Measurements from ENCODE around the gene SDC4. TPM values are rescaled to one million over a fixed set of nuclear protein-coding genes. Genes with fewer than 3 reads are reported as not detected.

The SDC4 gene
- total and polyA plus RNA-seq, 9 of the 15 experiments (the other 6 are each of a cell fraction or from before 2014, with no cell fraction given), result 2.1 to 10.7 (median 6.3) TPM

DNA sequence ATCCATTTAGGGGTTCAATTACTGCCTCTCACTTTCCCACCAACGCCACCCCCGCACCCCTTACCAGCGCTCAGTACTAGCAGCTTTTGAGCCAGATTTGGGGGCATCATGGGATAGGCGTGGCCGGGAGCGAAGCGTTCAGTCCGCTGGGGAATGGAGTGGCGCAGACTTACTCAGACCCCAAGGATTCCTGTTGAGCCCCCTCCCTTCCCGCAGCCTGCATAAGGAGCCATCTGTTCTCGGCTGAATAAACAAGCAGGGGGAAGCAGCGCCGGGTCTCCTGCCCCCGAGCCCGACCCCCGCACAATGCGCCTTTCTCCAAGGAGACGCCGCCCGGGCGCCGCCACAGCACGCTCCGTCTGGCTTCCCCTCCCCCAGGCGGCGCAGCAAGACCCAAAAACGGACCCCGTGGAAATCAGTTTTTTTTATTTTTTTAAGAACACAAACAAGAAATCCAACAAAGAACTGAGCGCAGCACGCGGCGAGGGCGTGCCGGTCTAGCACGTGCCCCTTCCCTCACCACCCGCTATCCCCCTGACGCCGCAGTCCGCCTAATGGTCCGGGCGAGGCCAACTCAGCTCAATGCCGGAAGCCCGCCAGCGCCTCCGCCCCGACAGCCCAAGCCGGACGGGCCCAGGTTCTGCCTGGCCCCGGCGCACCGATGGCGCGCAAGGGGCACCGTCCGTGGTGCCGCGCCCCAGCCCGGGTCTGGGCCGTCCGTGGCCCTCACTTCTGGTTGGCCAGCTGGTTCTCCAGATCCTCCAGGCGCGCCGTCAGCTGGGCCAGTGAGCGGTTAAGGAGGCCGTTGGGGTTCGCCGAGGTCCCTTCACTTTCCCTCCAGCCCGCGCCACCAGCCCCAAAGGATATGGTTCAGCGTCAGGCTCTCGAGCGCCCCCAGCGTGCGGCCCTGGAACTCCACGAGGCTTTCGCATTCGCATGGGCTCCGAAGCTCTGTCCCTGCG is 54.9 kb downstream of the SDC4 start (continued):
- TF ChIP-seq, protein P1, sequence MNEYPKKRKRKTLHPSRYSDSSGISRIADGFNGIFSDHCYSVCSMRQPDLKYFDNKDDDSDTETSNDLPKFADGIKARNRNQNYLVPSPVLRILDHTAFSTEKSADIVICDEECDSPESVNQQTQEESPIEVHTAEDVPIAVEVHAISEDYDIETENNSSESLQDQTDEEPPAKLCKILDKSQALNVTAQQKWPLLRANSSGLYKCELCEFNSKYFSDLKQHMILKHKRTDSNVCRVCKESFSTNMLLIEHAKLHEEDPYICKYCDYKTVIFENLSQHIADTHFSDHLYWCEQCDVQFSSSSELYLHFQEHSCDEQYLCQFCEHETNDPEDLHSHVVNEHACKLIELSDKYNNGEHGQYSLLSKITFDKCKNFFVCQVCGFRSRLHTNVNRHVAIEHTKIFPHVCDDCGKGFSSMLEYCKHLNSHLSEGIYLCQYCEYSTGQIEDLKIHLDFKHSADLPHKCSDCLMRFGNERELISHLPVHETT (CRISPR knock-in tag; conservative IDR thresholded peaks at IDR 0.05 in 1 of 2, IDR thresholded peaks at IDR 0.05 in 1 of 2), result no peak
- TF ChIP-seq PCBP1 (IDR thresholded peaks at IDR 0.05; ENCODE audit: low read depth, low read length, poor library complexity, severe bottlenecking) (peak; percentile 35), ZNF75A (CRISPR knock-in tag; IDR thresholded peaks at IDR 0.05) (no peak), MCM5 (IDR thresholded peaks at IDR 0.05; ENCODE audit: low read depth) (no peak), HEY1 (CRISPR knock-in tag; IDR thresholded peaks at IDR 0.05; ENCODE audit: borderline replicate concordance) (no peak), SMARCC2 (IDR thresholded peaks at IDR 0.05; ENCODE audit: low read depth) (no peak), FOXK2 (conservative IDR thresholded peaks at IDR 0.05 in 1 of 2, IDR thresholded peaks at IDR 0.05 in 1 of 2; ENCODE audit: low read depth in 2 of 2) (no peak), KDM1A (IDR thresholded peaks at IDR 0.05) (no peak), NR2C2 (CRISPR knock-in tag; IDR thresholded peaks at IDR 0.05) (no peak), NR2C2 (tag; IDR thresholded peaks at IDR 0.05) (no peak), HMG20A (CRISPR knock-in tag; conservative IDR thresholded peaks at IDR 0.05) (no peak), ZC3H11A (IDR thresholded peaks at IDR 0.05; ENCODE audit: low read depth, low read length) (no peak), PML (IDR thresholded peaks at IDR 0.05; ENCODE audit: low read length) (no peak), MCM3 (IDR thresholded peaks at IDR 0.05) (no peak), HLTF (IDR thresholded peaks at IDR 0.05) (no peak)
- TF ChIP-seq, protein P2, sequence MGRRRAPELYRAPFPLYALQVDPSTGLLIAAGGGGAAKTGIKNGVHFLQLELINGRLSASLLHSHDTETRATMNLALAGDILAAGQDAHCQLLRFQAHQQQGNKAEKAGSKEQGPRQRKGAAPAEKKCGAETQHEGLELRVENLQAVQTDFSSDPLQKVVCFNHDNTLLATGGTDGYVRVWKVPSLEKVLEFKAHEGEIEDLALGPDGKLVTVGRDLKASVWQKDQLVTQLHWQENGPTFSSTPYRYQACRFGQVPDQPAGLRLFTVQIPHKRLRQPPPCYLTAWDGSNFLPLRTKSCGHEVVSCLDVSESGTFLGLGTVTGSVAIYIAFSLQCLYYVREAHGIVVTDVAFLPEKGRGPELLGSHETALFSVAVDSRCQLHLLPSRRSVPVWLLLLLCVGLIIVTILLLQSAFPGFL (CRISPR knock-in tag; IDR thresholded peaks at IDR 0.05), result no peak
- TF ChIP-seq, protein P3, sequence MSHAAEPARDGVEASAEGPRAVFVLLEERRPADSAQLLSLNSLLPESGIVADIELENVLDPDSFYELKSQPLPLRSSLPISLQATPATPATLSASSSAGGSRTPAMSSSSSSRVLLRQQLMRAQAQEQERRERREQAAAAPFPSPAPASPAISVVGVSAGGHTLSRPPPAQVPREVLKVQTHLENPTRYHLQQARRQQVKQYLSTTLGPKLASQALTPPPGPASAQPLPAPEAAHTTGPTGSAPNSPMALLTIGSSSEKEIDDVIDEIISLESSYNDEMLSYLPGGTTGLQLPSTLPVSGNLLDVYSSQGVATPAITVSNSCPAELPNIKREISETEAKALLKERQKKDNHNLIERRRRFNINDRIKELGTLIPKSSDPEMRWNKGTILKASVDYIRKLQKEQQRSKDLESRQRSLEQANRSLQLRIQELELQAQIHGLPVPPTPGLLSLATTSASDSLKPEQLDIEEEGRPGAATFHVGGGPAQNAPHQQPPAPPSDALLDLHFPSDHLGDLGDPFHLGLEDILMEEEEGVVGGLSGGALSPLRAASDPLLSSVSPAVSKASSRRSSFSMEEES (CRISPR knock-in tag; IDR thresholded peaks at IDR 0.05), result no peak
- TF ChIP-seq, protein P4, sequence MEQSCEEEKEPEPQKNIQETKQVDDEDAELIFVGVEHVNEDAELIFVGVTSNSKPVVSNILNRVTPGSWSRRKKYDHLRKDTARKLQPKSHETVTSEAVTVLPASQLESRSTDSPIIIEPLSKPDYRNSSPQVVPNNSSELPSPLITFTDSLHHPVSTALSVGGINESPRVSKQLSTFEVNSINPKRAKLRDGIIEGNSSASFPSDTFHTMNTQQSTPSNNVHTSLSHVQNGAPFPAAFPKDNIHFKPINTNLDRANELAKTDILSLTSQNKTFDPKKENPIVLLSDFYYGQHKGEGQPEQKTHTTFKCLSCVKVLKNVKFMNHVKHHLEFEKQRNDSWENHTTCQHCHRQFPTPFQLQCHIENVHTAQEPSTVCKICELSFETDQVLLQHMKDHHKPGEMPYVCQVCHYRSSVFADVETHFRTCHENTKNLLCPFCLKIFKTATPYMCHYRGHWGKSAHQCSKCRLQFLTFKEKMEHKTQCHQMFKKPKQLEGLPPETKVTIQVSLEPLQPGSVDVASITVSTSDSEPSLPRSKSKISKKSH (CRISPR knock-in tag; IDR thresholded peaks at IDR 0.05), result no peak
- TF ChIP-seq, protein P5, sequence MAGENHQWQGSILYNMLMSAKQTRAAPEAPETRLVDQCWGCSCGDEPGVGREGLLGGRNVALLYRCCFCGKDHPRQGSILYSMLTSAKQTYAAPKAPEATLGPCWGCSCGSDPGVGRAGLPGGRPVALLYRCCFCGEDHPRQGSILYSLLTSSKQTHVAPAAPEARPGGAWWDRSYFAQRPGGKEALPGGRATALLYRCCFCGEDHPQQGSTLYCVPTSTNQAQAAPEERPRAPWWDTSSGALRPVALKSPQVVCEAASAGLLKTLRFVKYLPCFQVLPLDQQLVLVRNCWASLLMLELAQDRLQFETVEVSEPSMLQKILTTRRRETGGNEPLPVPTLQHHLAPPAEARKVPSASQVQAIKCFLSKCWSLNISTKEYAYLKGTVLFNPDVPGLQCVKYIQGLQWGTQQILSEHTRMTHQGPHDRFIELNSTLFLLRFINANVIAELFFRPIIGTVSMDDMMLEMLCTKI (IDR thresholded peaks at IDR 0.05; ENCODE audit: partially characterized antibody), result no peak
- TF ChIP-seq, protein P6, sequence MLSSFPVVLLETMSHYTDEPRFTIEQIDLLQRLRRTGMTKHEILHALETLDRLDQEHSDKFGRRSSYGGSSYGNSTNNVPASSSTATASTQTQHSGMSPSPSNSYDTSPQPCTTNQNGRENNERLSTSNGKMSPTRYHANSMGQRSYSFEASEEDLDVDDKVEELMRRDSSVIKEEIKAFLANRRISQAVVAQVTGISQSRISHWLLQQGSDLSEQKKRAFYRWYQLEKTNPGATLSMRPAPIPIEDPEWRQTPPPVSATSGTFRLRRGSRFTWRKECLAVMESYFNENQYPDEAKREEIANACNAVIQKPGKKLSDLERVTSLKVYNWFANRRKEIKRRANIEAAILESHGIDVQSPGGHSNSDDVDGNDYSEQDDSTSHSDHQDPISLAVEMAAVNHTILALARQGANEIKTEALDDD (IDR thresholded peaks at IDR 0.05), result no peak

All from K562 (cell line).